CD14-positive monocyte (primary cell): ENCODE data around the gene DCP1A. TPM values are rescaled to one million over a fixed set of nuclear protein-coding genes. Genes with fewer than 3 reads are reported as not detected.

Source experiments
- DNase-seq, 3 donors: peaks; one replicate each; pipeline ENCODE4 v3.0.0-alpha.2; 2011 to 2022
- H2AFZ ChIP-seq: 2 replicates; pipeline ENCODE4 v1.6.0; 2012; ENCODE audit warnings: mild to moderate bottlenecking, low read depth, low read length, inconsistent platforms; ENCODE audit not compliant: insufficient read depth, poor library complexity, severe bottlenecking
- H3K27ac ChIP-seq, 2 donors: 1 replicate in 1 of 2; 2 replicates in 1 of 2; pipeline ENCODE4 v1.5.1; 2012 to 2013; ENCODE audit warnings: low read length in 2 of 2, control low read depth in 1 of 2, inconsistent platforms in 1 of 2, low read depth in 1 of 2, mild to moderate bottlenecking in 1 of 2
- H3K27me3 ChIP-seq, 2 donors: one replicate each; pipeline versions ENCODE4 v1.6.0 to v1.6.1; 2011 to 2013; ENCODE audit warnings: low read length in 2 of 2; ENCODE audit not compliant: control insufficient read depth in 2 of 2, insufficient read depth in 2 of 2
- H3K36me3 ChIP-seq, 2 donors: replicated peaks in 1 of 2; 1 replicate in 1 of 2; 2 replicates in 1 of 2; pipeline versions ENCODE4 v1.5.1 to v1.6.1; 2012 to 2013; ENCODE audit warnings: low read length in 2 of 2, control low read depth in 1 of 2, inconsistent platforms in 1 of 2, mild to moderate bottlenecking in 1 of 2; ENCODE audit not compliant: insufficient read depth in 2 of 2, control insufficient read depth in 1 of 2
- H3K4me1 ChIP-seq, 2 donors: 1 replicate in 1 of 2; 2 replicates in 1 of 2; pipeline versions ENCODE4 v1.5.1 to v1.6.1; 2012 to 2013; ENCODE audit warnings: low read length in 2 of 2, control low read depth in 1 of 2, inconsistent platforms in 1 of 2, mild to moderate bottlenecking in 1 of 2, moderate library complexity in 1 of 2; ENCODE audit not compliant: insufficient read depth in 2 of 2, control insufficient read depth in 1 of 2
- H3K4me2 ChIP-seq: replicated peaks from 2 replicates; pipeline ENCODE3; 2012; ENCODE audit warnings: low read length, moderate library complexity, mild to moderate bottlenecking; ENCODE audit not compliant: poor library complexity, severe bottlenecking; ENCODE audit errors: extremely low read depth
- H3K4me3 ChIP-seq, 3 experiments: fragments of 200-600 bp in 1 of 3; sonication (generic) in 1 of 3; replicated peaks in 1 of 3; 1 replicate in 2 of 3; 2 replicates in 1 of 3; pipeline ENCODE4 v1.5.1; 2011 to 2013; ENCODE audit warnings: low read length in 3 of 3, mild to moderate bottlenecking in 3 of 3, control low read depth in 2 of 3, low read depth in 2 of 3, inconsistent platforms in 1 of 3, moderate library complexity in 1 of 3
- H3K79me2 ChIP-seq: 2 replicates; pipeline ENCODE4 v1.6.0; 2012; ENCODE audit warnings: mild to moderate bottlenecking, control low read depth, inconsistent platforms, low read length, moderate library complexity; ENCODE audit not compliant: insufficient read depth
- H3K9ac ChIP-seq: 2 replicates; pipeline ENCODE4 v1.6.0; 2017; ENCODE audit warnings: low read length, mild to moderate bottlenecking; ENCODE audit not compliant: insufficient read depth, poor library complexity, severe bottlenecking
- H3K9me3 ChIP-seq, 2 donors: replicated peaks in 1 of 2; 1 replicate in 1 of 2; 2 replicates in 1 of 2; pipeline versions ENCODE4 v1.5.1 to v1.6.1; 2012 to 2013; ENCODE audit warnings: low read length in 2 of 2, control low read depth in 1 of 2; ENCODE audit not compliant: control insufficient read depth in 1 of 2, insufficient read depth in 1 of 2
- H4K20me1 ChIP-seq: 2 replicates; pipeline ENCODE4 v1.6.0; 2012; ENCODE audit warnings: mild to moderate bottlenecking, low read length, control low read depth, moderate library complexity; ENCODE audit not compliant: insufficient read depth
- H3K27ac Mint-ChIP-seq, 7 donors: one replicate each; pipeline ENCODE4 v1.8.0; 2020; ENCODE audit warnings: mild to moderate bottlenecking in 7 of 7, mixed read lengths in 7 of 7, moderate library complexity in 6 of 7, inconsistent platforms in 2 of 7
- H3K27me3 Mint-ChIP-seq, 3 donors: one replicate each; pipeline ENCODE4 v1.8.0; 2021 to 2022; ENCODE audit warnings: low read depth in 3 of 3, mild to moderate bottlenecking in 3 of 3, mixed read lengths in 3 of 3, moderate library complexity in 3 of 3, inconsistent platforms in 1 of 3
- H3K36me3 Mint-ChIP-seq, 2 donors: one replicate each; pipeline ENCODE4 v1.8.0; 2020; ENCODE audit warnings: mixed read lengths in 2 of 2, inconsistent platforms in 1 of 2, mild to moderate bottlenecking in 1 of 2
- H3K4me1 Mint-ChIP-seq: one replicate; pipeline ENCODE4 v1.8.0; 2020; ENCODE audit warnings: mild to moderate bottlenecking, mixed read lengths
- H3K4me3 Mint-ChIP-seq, 2 donors: one replicate each; pipeline ENCODE4 v1.8.0; 2020; ENCODE audit warnings: mild to moderate bottlenecking in 2 of 2, mixed read lengths in 2 of 2, moderate library complexity in 1 of 2
- H3K9me3 Mint-ChIP-seq, 7 donors: one replicate each; pipeline ENCODE4 v1.8.0; 2020 to 2022; ENCODE audit warnings: mixed read lengths in 7 of 7, mild to moderate bottlenecking in 6 of 7, moderate library complexity in 6 of 7, inconsistent platforms in 2 of 7
- CTCF ChIP-seq: fragments of 200-600 bp; IDR thresholded peaks from one replicate; pipeline ENCODE4 v1.8.0; 2022; ENCODE audit warnings: antibody characterized with exemption, mild to moderate bottlenecking
- WGBS: methylation state at CpG from one replicate; pipeline ENCODE4 v1.1.5; 2013; ENCODE audit warnings: missing lambda C conversion rate; ENCODE audit not compliant: insufficient coverage; 5-methylcytosine and 5-hydroxymethylcytosine counted together
- intact Hi-C, 2 donors: fragments of 100-400 bp; cut with micrococcal nuclease; formaldehyde crosslinking; loops; one replicate each; pipeline versions ENCODE4 v1.15.0 to v1.15.1; 2023
- polyA plus RNA-seq, 3 donors: library from polyadenylated mRNA; depleted of rRNA in 1 of 3; unstranded in 2 of 3; stranded (reverse) in 1 of 3; fragments of 300-500 nt in 2 of 3; fragments of >200 nt in 1 of 3; fragmentation: Illumina TruSeq in 2 of 3; gene quantifications; 1 replicate in 2 of 3; 2 replicates in 1 of 3; pipeline ENCODE4 v1.2.3, GENCODE V29; 2012 to 2021

DCP1A gene
- polyA plus RNA-seq, 3 donors = 11.9 to 25.4 (median 19.3) TPM

DNA sequence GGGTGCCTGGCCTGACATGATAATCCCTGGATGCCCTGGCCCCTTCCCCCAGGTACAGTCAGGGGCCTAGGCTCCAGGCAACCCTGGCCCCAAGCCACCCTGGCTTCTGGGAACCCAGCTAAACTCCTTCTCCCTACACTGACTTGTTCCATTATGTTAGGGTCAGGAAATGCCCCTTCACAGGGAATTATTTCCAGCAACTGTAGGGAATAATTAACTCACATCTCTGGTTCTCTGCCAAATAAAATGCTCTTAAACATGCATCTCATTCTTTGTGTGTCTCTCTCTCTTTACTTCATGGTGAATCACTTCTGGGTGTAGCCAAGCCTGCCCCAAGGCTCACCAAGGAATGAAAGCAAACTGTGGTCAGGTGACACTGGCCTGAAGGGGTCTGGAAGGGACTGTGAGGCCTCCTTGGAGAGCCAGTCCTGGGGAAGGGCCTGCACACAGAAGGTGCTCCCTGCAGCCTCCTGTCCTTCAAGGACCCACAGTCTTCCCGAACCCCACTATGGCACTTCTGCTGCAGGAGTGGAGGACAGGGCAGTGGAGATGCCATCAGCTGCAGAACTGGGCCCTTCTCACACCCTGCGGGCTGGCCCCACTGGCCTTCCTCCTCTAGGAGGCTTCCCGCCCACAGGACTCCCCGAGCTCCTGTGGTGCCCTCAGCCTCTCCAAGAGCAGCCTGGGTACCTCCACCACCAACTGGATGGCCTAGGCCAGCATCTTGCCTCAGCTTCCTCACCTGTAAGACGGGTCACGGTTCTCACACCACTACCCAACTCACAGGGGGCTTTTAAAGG lies 109.1 kb downstream of the DCP1A start:
- WGBS = 93% methylated on average over 5 of the region's 6 CpGs
- DNase-seq = no peak
- H3K4me3 ChIP-seq = no peak overlapping the region
- no peak overlapping the region for H3K9ac ChIP-seq
- no peaks in the 10 kb centered on the region for H3K9me3 ChIP-seq
- no peaks in the 10 kb centered on the region for H3K27me3 ChIP-seq
- H4K20me1 ChIP-seq = peaks cover 99% of the 10 kb centered on the region
- peaks cover 82 to 92% of the 10 kb centered on the region in 2 donors for H3K36me3 ChIP-seq
- TF ChIP-seq CTCF = no peak
- H3K4me2 ChIP-seq = no peak overlapping the region
- peaks cover 69 to 92% of the 10 kb centered on the region in 2 donors for H3K36me3 Mint-ChIP-seq
- intact Hi-C loops = loop anchor here in 1 of 2 donors (5.0 kb wide), 1 partner anchor 34 kb away; no protein-coding TSS in a partner anchor
- peaks cover 99% of the 10 kb centered on the region for H3K79me2 ChIP-seq
- peaks cover 0 to under 1% (median 0%) of the 10 kb centered on the region in 7 donors for H3K9me3 Mint-ChIP-seq
- no peak overlapping the region for H3K4me3 Mint-ChIP-seq
- H3K27me3 Mint-ChIP-seq = no peaks in the 10 kb centered on the region
- H3K4me1 ChIP-seq = peaks cover 72 to 75% of the 10 kb centered on the region in 2 donors
- H2AFZ ChIP-seq = no peak overlapping the region
- peaks cover 75% of the 10 kb centered on the region for H3K4me1 Mint-ChIP-seq
- H3K27ac ChIP-seq = peak overlapping the region; percentile 44 to 69
- H3K27ac Mint-ChIP-seq = peak overlapping the region in 6 of 7 donors; percentile 25 to 99 (median 64)

GRCh38 chr3:53236112-53236841 lies 111.1 kb downstream of the DCP1A start:
- Histone ChIP-seq H2AFZ (no peak overlapping the region), H3K4me2 (peak overlapping the region; percentile 4), H3K9ac (no peak overlapping the region), H3K4me3 (peak overlapping the region in 1 of 3 experiments; percentile 6), H4K20me1 (peaks cover 99% of the 10 kb centered on the region), H3K27me3 (no peaks in the 10 kb centered on the region), H3K36me3 (peaks cover 92 to 99% of the 10 kb centered on the region in 2 donors), H3K9me3 (no peaks in the 10 kb centered on the region), H3K79me2 (peaks cover 99% of the 10 kb centered on the region), H3K4me1 (peaks cover 56 to 57% of the 10 kb centered on the region in 2 donors), H3K27ac (peak overlapping the region; percentile 49 to 69)
- Mint-ChIP-seq H3K36me3 (peaks cover 75 to 99% of the 10 kb centered on the region in 2 donors), H3K27me3 (no peaks in the 10 kb centered on the region), H3K4me3 (peak overlapping the region in 1 of 2 donors; percentile 42), H3K4me1 (peaks cover 59% of the 10 kb centered on the region), H3K9me3 (peaks cover 0 to 2% (median 0%) of the 10 kb centered on the region in 7 donors), H3K27ac (peak overlapping the region; percentile 76 to 90 (median 87))
- TF ChIP-seq CTCF = no peak
- WGBS = 46% methylated on average over 8 of the region's 9 CpGs
- peak; percentile 41 to 61 (median 61) for DNase-seq
- intact Hi-C loops = loop anchor here in 1 of 2 donors (5.0 kb wide), 1 partner anchor 36 kb away; no protein-coding TSS in a partner anchor
